Activated CD8-positive, alpha-beta memory T cell treated with anti-CD3 and anti-CD28 coated beads, Interleukin-2, amount 10 ng/mL, durations not matched to agents 7 days and 5 days (primary cell): ENCODE results near the gene NADSYN1. TPM values are rescaled to one million over a fixed set of nuclear protein-coding genes. Genes with fewer than 3 reads are reported as not detected.

Experiments used
- ATAC-seq: fragments of 150-1000 bp; cut with Tn5 transposase; one replicate; pipeline ENCODE4 v1.10.0; 2021; ENCODE audit warnings: moderate library complexity
- CTCF ChIA-PET: fragments of 350-600 bp; sonication (Branson Sonifier 250); formaldehyde crosslinking; loops from one replicate; lab custom pipeline; 2021; ENCODE audit warnings: antibody characterized with exemption; lab: Charles Lee
- DNase-seq: peaks from one replicate; pipeline ENCODE4 v3.0.0-alpha.2; 2020
- H3K27ac Mint-ChIP-seq: one replicate; pipeline ENCODE4 v1.8.0; 2021; ENCODE audit warnings: mild to moderate bottlenecking, mixed read lengths
- H3K27me3 Mint-ChIP-seq: one replicate; pipeline ENCODE4 v1.8.0; 2021; ENCODE audit warnings: mixed read lengths
- H3K36me3 Mint-ChIP-seq: one replicate; pipeline ENCODE4 v1.8.0; 2021; ENCODE audit warnings: mild to moderate bottlenecking, mixed read lengths
- H3K4me1 Mint-ChIP-seq: one replicate; pipeline ENCODE4 v1.8.0; 2021; ENCODE audit warnings: mixed read lengths
- H3K4me3 Mint-ChIP-seq: one replicate; pipeline ENCODE4 v1.8.0; 2021; ENCODE audit warnings: mild to moderate bottlenecking, moderate library complexity, mixed read lengths
- H3K9me3 Mint-ChIP-seq: one replicate; pipeline ENCODE4 v1.8.0; 2022; ENCODE audit warnings: low read depth, mixed read lengths
- total RNA-seq, 2 experiments: library from RNA; stranded (reverse); gene quantifications; one replicate each; pipeline ENCODE4 v1.2.3, GENCODE V29; 2021

Gene NADSYN1
- total RNA-seq, 2 experiments from 2014 or later = 97.7 to 134 TPM

GRCh38 chr11:71476926-71477640, 24.1 kb downstream of the NADSYN1 start:
- CTCF ChIA-PET = no interaction called here
- no peaks in the 10 kb centered on the region for H3K4me1 Mint-ChIP-seq
- no peaks in the 10 kb centered on the region for H3K9me3 Mint-ChIP-seq
- H3K4me3 Mint-ChIP-seq = no peak overlapping the region
- no peak for ATAC-seq
- no peak overlapping the region for H3K27ac Mint-ChIP-seq
- H3K36me3 Mint-ChIP-seq = peaks cover 28% of the 10 kb centered on the region
- no peak for DNase-seq
- no peaks in the 10 kb centered on the region for H3K27me3 Mint-ChIP-seq

- peaks cover 30% of the 10 kb centered on the region for H3K36me3 Mint-ChIP-seq
- CTCF ChIA-PET = no interaction called here
Measured at GRCh38 chr11:71477641-71478527, 24.9 kb downstream of the NADSYN1 start.

GRCh38 chr11:71478528-71478840, 25.5 kb downstream of the NADSYN1 start:
- peaks cover 35% of the 10 kb centered on the region for H3K36me3 Mint-ChIP-seq
- H3K27me3 Mint-ChIP-seq = no peaks in the 10 kb centered on the region
- no peaks in the 10 kb centered on the region for H3K4me1 Mint-ChIP-seq
- H3K9me3 Mint-ChIP-seq = no peaks in the 10 kb centered on the region
- no peak for DNase-seq
- H3K27ac Mint-ChIP-seq = no peak overlapping the region
- H3K4me3 Mint-ChIP-seq = no peak overlapping the region
- ATAC-seq = no peak
- CTCF ChIA-PET = no interaction called here

More at GRCh38 chr11:71477641-71478527, 24.9 kb downstream of the NADSYN1 start:
- H3K27ac Mint-ChIP-seq = no peak overlapping the region
- ATAC-seq (no peak), DNase-seq (no peak)
- H3K4me1 Mint-ChIP-seq = no peaks in the 10 kb centered on the region
- H3K9me3 Mint-ChIP-seq = no peaks in the 10 kb centered on the region
- no peaks in the 10 kb centered on the region for H3K27me3 Mint-ChIP-seq
- H3K4me3 Mint-ChIP-seq = no peak overlapping the region

- ATAC-seq (no peak), DNase-seq (no peak)
- Mint-ChIP-seq H3K9me3 (no peaks in the 10 kb centered on the region), H3K4me1 (no peaks in the 10 kb centered on the region), H3K27me3 (no peaks in the 10 kb centered on the region), H3K27ac (no peak overlapping the region), H3K4me3 (no peak overlapping the region), H3K36me3 (peaks cover 46% of the 10 kb centered on the region)
- CTCF ChIA-PET = no interaction called here
Measured at GRCh38 chr11:71481101-71481960, 28.3 kb downstream of the NADSYN1 start.

- Mint-ChIP-seq H3K4me3 (no peak overlapping the region), H3K27me3 (no peaks in the 10 kb centered on the region), H3K27ac (no peak overlapping the region), H3K4me1 (no peaks in the 10 kb centered on the region), H3K36me3 (peaks cover 48% of the 10 kb centered on the region), H3K9me3 (no peaks in the 10 kb centered on the region)
- CTCF ChIA-PET = no interaction called here
- DNase-seq = no peak
- ATAC-seq = no peak
Measured at GRCh38 chr11:71482216-71482615, 29.2 kb downstream of the NADSYN1 start.

- ATAC-seq = no peak
- Mint-ChIP-seq H3K36me3 (peaks cover 50% of the 10 kb centered on the region), H3K4me3 (no peak overlapping the region), H3K27ac (no peak overlapping the region), H3K4me1 (peaks cover 1% of the 10 kb centered on the region), H3K9me3 (no peaks in the 10 kb centered on the region), H3K27me3 (no peaks in the 10 kb centered on the region)
- CTCF ChIA-PET = no interaction called here
- DNase-seq = no peak
Measured at GRCh38 chr11:71482746-71483364, 29.9 kb downstream of the NADSYN1 start.

GRCh38 chr11:71483692-71484091, 30.7 kb downstream of the NADSYN1 start:
- H3K9me3 Mint-ChIP-seq = no peaks in the 10 kb centered on the region
- CTCF ChIA-PET = no interaction called here
- no peak overlapping the region for H3K27ac Mint-ChIP-seq
- peaks cover 50% of the 10 kb centered on the region for H3K36me3 Mint-ChIP-seq
- no peak overlapping the region for H3K4me3 Mint-ChIP-seq
- DNase-seq = no peak
- peaks cover 8% of the 10 kb centered on the region for H3K4me1 Mint-ChIP-seq
- no peaks in the 10 kb centered on the region for H3K27me3 Mint-ChIP-seq
- ATAC-seq = no peak

GRCh38 chr11:71484248-71485062, 31.5 kb downstream of the NADSYN1 start:
- H3K9me3 Mint-ChIP-seq = no peaks in the 10 kb centered on the region
- H3K27ac Mint-ChIP-seq = no peak overlapping the region
- DNase-seq = no peak
- H3K27me3 Mint-ChIP-seq = no peaks in the 10 kb centered on the region
- CTCF ChIA-PET = no interaction called here
- peaks cover 15% of the 10 kb centered on the region for H3K4me1 Mint-ChIP-seq
- peaks cover 48% of the 10 kb centered on the region for H3K36me3 Mint-ChIP-seq
- H3K4me3 Mint-ChIP-seq = no peak overlapping the region
- ATAC-seq = no peak

GRCh38 chr11:71485063-71485399, 32.0 kb downstream of the NADSYN1 start:
- Mint-ChIP-seq H3K4me3 (no peak overlapping the region), H3K36me3 (peaks cover 49% of the 10 kb centered on the region), H3K27me3 (no peaks in the 10 kb centered on the region), H3K4me1 (peaks cover 18% of the 10 kb centered on the region), H3K9me3 (no peaks in the 10 kb centered on the region), H3K27ac (no peak overlapping the region)
- no peak for DNase-seq
- no peak for ATAC-seq
- CTCF ChIA-PET = no interaction called here

GRCh38 chr11:71485466-71485865, 32.5 kb downstream of the NADSYN1 start:
- no peak for ATAC-seq
- Mint-ChIP-seq H3K4me3 (no peak overlapping the region), H3K36me3 (peaks cover 50% of the 10 kb centered on the region), H3K9me3 (no peaks in the 10 kb centered on the region), H3K4me1 (peaks cover 20% of the 10 kb centered on the region), H3K27me3 (no peaks in the 10 kb centered on the region), H3K27ac (no peak overlapping the region)
- no peak for DNase-seq
- CTCF ChIA-PET = no interaction called here

- H3K27me3 Mint-ChIP-seq = no peaks in the 10 kb centered on the region
- H3K9me3 Mint-ChIP-seq = no peaks in the 10 kb centered on the region
- CTCF ChIA-PET = no interaction called here
- no peak for DNase-seq
- peaks cover 53% of the 10 kb centered on the region for H3K36me3 Mint-ChIP-seq
- peaks cover 20% of the 10 kb centered on the region for H3K4me1 Mint-ChIP-seq
- H3K27ac Mint-ChIP-seq = no peak overlapping the region
- H3K4me3 Mint-ChIP-seq = no peak overlapping the region
- ATAC-seq = no peak
Measured at GRCh38 chr11:71486320-71486719, 33.3 kb downstream of the NADSYN1 start.

GRCh38 chr11:71488681-71489270, 35.8 kb downstream of the NADSYN1 start:
- Mint-ChIP-seq H3K27ac (peak overlapping the region; percentile 68), H3K9me3 (no peaks in the 10 kb centered on the region), H3K4me3 (no peak overlapping the region), H3K36me3 (peaks cover 45% of the 10 kb centered on the region), H3K27me3 (no peaks in the 10 kb centered on the region), H3K4me1 (peaks cover 20% of the 10 kb centered on the region)
- CTCF ChIA-PET = no interaction called here
- ATAC-seq = no peak
- no peak for DNase-seq
